ENCODE data around the gene FXYD6.

Gene FXYD6

GRCh38 chr11:117825538-117826189 is 50.8 kb downstream of the FXYD6 start:
- TF ChIP-seq CEBPB (IDR thresholded peaks at IDR 0.05) (no peak), MAX (IDR thresholded peaks at IDR 0.05) (no peak), REST (IDR thresholded peaks at IDR 0.05; ENCODE audit: low read depth) (no peak), EP300 (IDR thresholded peaks at IDR 0.05; ENCODE audit: borderline replicate concordance) (no peak), TEAD4 (IDR thresholded peaks at IDR 0.05) (no peak), TAF1 (IDR thresholded peaks at IDR 0.05; ENCODE audit: low read depth) (no peak), FOXM1 (IDR thresholded peaks at IDR 0.05; ENCODE audit: borderline replicate concordance, low read depth) (no peak), TCF12 (IDR thresholded peaks at IDR 0.05; ENCODE audit: low read depth) (no peak), YY1 (IDR thresholded peaks at IDR 0.05; ENCODE audit: low read depth) (no peak), ZBTB7A (IDR thresholded peaks at IDR 0.05; ENCODE audit: low read depth) (no peak), EGR1 (IDR thresholded peaks at IDR 0.05) (no peak), NFIC (IDR thresholded peaks at IDR 0.05) (no peak), CREB1 (IDR thresholded peaks at IDR 0.05; ENCODE audit: low read depth) (no peak)

DNA sequence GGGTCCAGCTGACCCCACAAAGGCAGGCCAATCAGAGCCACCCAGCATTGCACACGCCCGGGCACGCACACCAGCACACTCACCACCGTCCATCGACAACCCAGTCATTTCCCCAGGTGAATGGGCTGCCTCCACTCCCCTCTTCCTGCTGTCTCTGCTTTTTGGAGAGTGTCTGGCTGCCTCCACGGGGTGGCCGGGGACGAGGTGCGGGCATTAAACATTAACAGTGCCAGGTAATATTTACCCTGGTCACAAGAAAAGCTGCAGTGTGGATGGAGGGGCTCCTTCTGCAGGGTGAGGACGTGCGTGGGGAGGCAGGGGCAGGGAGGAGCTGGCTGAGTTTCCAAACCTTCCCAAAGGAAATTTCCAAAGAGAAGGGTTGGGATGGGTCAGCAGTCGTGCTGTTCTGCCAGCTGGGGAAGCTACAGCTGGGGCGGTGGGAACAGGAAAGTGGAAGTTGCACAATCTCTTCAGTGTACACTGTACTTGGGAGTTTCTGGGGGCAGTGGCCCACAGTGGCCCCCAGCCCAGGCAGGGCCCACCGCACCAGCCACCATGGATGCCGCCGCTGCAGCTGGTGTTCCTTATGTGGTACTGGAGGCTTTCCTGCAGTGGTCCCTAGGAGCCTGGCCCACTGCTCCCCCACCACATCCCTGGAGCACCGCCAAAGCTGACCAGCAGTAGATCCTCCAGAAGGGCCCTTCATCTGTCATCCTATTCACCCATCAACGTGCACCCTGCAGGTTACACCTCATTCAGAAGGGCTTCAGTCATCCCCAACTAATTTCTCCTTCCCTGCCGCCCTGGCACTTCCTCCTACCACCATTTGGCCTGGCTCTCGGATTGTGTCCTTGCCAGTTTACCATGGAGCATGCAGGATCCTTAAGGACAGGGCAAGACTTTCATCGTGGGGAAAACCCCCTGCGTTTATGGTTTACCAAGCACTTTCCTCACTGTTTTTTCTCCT is 51.6 kb downstream of the FXYD6 start, which contains the start of gene FXYD2:
FXYD2 (minus strand) TSS at position 174 of the 967 bp plus-strand sequence; CDS start at position 108, 66 bp downstream.
- TF ChIP-seq CEBPB (IDR thresholded peaks at IDR 0.05) (0 out of 2 replicates have a peak, but pooled peaks have one; percentile 8), RAD21 (IDR thresholded peaks at IDR 0.05; ENCODE audit: low read depth) (no peak)

DNA sequence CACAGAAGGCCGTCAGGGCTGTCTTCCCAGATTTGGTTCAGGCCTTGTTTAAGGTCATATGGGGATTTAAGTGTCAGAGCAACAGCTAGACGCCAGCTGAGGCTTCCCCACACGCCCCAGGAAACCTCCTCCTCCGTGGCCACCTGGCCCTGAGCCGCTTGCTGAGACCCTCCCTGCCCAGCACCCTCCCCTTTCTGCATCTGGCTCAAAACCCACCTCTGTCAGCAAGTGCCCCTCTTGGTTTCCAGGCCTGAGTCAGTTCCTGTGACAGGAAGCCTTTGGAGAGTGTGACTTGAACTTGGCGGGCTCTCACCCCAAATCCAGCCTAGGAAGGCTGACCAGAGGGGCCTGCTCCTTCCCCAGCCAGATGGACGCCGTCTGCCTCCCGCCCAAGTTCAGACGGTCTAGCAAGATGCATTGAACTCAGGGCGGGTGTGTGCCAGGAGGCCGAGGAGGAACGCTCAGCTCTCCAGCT is 52.5 kb downstream of the FXYD6 start:
- TF ChIP-seq TCF12 (IDR thresholded peaks at IDR 0.05; ENCODE audit: low read depth) (no peak), CEBPB (IDR thresholded peaks at IDR 0.05) (no peak), NFIC (IDR thresholded peaks at IDR 0.05) (no peak), REST (IDR thresholded peaks at IDR 0.05; ENCODE audit: low read depth) (no peak), FOXM1 (IDR thresholded peaks at IDR 0.05; ENCODE audit: borderline replicate concordance, low read depth) (no peak), MAX (IDR thresholded peaks at IDR 0.05) (no peak)

DNA sequence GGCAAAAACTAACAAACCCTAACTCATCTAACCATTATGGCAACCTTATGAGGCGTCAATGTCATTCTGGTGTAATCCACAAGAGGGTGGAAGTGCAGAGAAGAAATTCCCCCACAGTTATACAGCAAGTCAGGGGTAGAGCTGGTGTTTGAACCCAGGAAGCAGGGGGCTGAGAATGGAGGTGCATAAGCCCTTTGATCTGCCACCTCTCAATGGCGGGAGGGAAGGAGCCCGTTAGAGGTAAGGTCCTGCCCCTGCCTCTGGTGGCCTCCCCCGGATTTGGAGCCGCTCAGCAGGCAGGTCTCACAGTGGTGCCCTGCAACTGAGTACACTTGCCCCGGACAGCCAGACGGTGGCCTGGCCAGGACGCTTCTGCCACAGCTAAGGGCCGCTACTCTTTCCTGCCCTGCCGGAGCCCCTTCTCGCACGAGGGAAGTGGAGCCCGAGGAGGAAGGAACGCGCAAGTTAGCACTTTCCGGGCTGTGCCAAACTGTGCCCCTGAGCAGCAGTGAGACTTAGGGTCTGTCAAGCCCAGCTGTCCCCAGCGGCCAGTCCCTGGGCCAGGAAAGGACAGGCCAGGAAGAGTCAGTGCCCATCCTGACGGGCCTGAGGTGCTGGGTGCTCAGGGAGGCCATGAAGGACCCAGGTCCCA is 53.0 kb downstream of the FXYD6 start:
- TF ChIP-seq YY1 (IDR thresholded peaks at IDR 0.05; ENCODE audit: low read depth) (no peak), NFIC (IDR thresholded peaks at IDR 0.05) (no peak), EP300 (IDR thresholded peaks at IDR 0.05; ENCODE audit: borderline replicate concordance) (no peak), CEBPB (IDR thresholded peaks at IDR 0.05) (no peak), TCF12 (IDR thresholded peaks at IDR 0.05; ENCODE audit: low read depth) (no peak), EGR1 (IDR thresholded peaks at IDR 0.05) (no peak), CREB1 (IDR thresholded peaks at IDR 0.05; ENCODE audit: low read depth) (no peak)

DNA sequence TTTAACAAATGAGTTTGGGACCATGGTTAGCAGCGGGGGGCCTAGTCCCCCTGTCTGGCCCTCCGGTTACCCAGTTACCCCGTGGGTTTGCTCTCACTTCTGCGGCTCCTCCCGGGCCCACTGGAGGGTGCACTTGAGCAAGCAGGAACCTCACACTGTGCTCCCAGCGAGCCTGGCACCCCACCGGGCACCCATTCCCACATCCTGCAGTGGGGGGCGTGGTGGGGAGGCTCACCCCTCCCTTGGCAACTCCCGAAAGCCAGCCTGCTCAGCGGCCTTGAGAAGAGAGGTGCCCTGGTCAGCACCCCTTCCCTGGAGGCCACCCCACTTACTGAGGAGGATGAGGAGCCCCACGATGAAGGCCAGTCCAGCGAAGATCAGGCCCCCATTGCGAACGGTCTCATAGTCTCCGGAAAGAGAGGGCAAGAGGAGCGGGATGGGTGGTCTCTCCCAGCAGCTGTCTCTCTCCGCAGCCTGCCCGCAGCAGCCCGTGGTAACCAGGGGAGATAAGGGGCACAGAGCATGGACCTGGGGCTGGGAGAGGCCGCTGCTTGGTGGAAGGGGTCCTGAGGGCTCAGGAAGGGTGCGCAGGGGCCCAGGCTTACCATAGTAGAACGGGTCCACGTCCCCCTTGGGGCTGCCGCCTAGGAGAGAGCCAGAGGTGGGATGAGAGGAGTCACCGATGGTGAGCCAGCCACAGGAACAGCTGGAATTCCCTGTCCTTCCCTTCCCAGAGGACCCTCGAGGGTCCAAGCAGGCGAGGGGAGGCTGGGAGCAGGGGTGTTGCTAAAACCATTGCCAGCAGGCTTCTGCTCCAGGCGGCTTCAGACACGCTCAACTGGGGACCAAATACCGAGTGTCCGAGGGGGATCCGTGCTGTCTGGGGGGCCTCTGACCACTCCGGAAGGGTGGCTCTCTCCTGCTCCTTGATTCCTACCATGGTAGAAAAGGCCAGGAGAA is 54.1 kb downstream of the FXYD6 start:
- TF ChIP-seq NFIC (IDR thresholded peaks at IDR 0.05) (no peak), RAD21 (IDR thresholded peaks at IDR 0.05; ENCODE audit: low read depth) (peak; percentile 58; the same call in 1 of the 2 replicates), ZBTB7A (IDR thresholded peaks at IDR 0.05; ENCODE audit: low read depth) (no peak; the same call in 1 of the 2 replicates), FOXM1 (IDR thresholded peaks at IDR 0.05; ENCODE audit: borderline replicate concordance, low read depth) (no peak), TEAD4 (IDR thresholded peaks at IDR 0.05) (no peak)

Measured in Ishikawa (cell line).